ENCODE results near the gene TGFBR3L. TPM values are rescaled to one million over a fixed set of nuclear protein-coding genes. Genes with fewer than 3 reads are reported as not detected.
A peak's percentile ranks its signal among the peaks of the same experiment; 100 is the strongest.

TGFBR3L gene
- total RNA-seq, 1 experiment from 2014 or later = 12.5 TPM

GRCh38 chr19:7947939-7948338 is 33.3 kb downstream of the TGFBR3L start:
- Histone ChIP-seq H3K27me3 (ENCODE audit: control insufficient read depth, insufficient read depth, low read length) (no peaks in the 10 kb centered on the region), H3K4me3 (ENCODE audit: low read depth in 2 of 2, low read length in 2 of 2) (no peak overlapping the region), H3K36me3 (ENCODE audit: control insufficient read depth, insufficient read depth, low read length) (peaks cover 4% of the 10 kb centered on the region; the same call in 1 of the 2 replicates), H3K27ac (ENCODE audit: low read length) (no peak overlapping the region), H3K9me3 (ENCODE audit: control insufficient read depth, insufficient read depth, low read depth, low read length) (no peaks in the 10 kb centered on the region), H3K4me1 (ENCODE audit: control insufficient read depth, insufficient read depth, low read length) (no peaks in the 10 kb centered on the region)
- in situ Hi-C loops (cut with HindIII; ENCODE audit: low pct_unique_long_range_greater_than_20kb, low sequenced_read_pairs) (no loop called here), intact Hi-C loops (cut with micrococcal nuclease; ENCODE audit: unreplicated experiment) (no loop called here)
- BruUV-seq (replicated peaks) = no TSS peak
- ChIA-PET CTCF (no interaction called here), POLR2A (interaction anchor here (0.6 kb wide), 1 partner anchor 21 kb away, joined by 10 read pairs; no protein-coding TSS in a partner anchor)
- ATAC-seq = no peak
- no peak for DNase-seq (ENCODE audit: low read depth, low spot score)
- TF ChIP-seq REST (IDR thresholded peaks at IDR 0.05; ENCODE audit: insufficient read depth in 1 of 2, low read depth in 2 of 2, low read length in 1 of 2) (no peak), CTCF (IDR thresholded peaks at IDR 0.05) (no peak), POLR2AphosphoS5 (IDR thresholded peaks at IDR 0.05; ENCODE audit: low read depth, low read length) (0 out of 2 replicates have a peak, but pooled peaks have one; percentile 22), TCF7L2 (IDR thresholded peaks at IDR 0.05; ENCODE audit: low read depth, low read length) (no peak), SIN3A (IDR thresholded peaks at IDR 0.05; ENCODE audit: borderline replicate concordance, insufficient read depth, low read depth, low read length) (no peak)

GRCh38 chr19:7953060-7953459 is 38.4 kb downstream of the TGFBR3L start:
- no peak for TF ChIP-seq CTCF (IDR thresholded peaks at IDR 0.05)
- no peak for TF ChIP-seq TCF7L2 (IDR thresholded peaks at IDR 0.05; ENCODE audit: low read depth, low read length)
- no peak for TF ChIP-seq POLR2AphosphoS5 (IDR thresholded peaks at IDR 0.05; ENCODE audit: low read depth, low read length)
- no peak for TF ChIP-seq SIN3A (IDR thresholded peaks at IDR 0.05; ENCODE audit: borderline replicate concordance, insufficient read depth, low read depth, low read length)
- TF ChIP-seq REST (IDR thresholded peaks at IDR 0.05; ENCODE audit: insufficient read depth in 1 of 2, low read depth in 2 of 2, low read length in 1 of 2) = no peak
- ChIA-PET CTCF (no interaction called here), POLR2A (no interaction called here)
- no peaks in the 10 kb centered on the region for H3K27me3 ChIP-seq (ENCODE audit: control insufficient read depth, insufficient read depth, low read length)
- no TSS peak for BruUV-seq (replicated peaks)
- ATAC-seq (peak; percentile 62), DNase-seq (ENCODE audit: low read depth, low spot score) (no peak)
- peaks cover 3% of the 10 kb centered on the region; the same call in 1 of the 2 replicates for H3K4me1 ChIP-seq (ENCODE audit: control insufficient read depth, insufficient read depth, low read length)
- no peaks in the 10 kb centered on the region for H3K36me3 ChIP-seq (ENCODE audit: control insufficient read depth, insufficient read depth, low read length)
- no peak overlapping the region for H3K4me3 ChIP-seq (ENCODE audit: low read depth in 2 of 2, low read length in 2 of 2)
- no peaks in the 10 kb centered on the region for H3K9me3 ChIP-seq (ENCODE audit: control insufficient read depth, insufficient read depth, low read depth, low read length)
- in situ Hi-C loops (cut with HindIII; ENCODE audit: low pct_unique_long_range_greater_than_20kb, low sequenced_read_pairs) (no loop called here), intact Hi-C loops (cut with micrococcal nuclease; ENCODE audit: unreplicated experiment) (no loop called here)
- no peak overlapping the region for H3K27ac ChIP-seq (ENCODE audit: low read length)

Measured in Panc1 (cell line).